Measurements from ENCODE around the gene TMEM14A.
"Not testable (repeated sequence)": the region's sequence is repeated elsewhere in the genome, so short reads cannot be mapped to it uniquely, and the experiment has no call there.

TMEM14A gene

GRCh38 chr6:52655941-52656340 is 15.0 kb upstream of the TMEM14A start:
- in situ Hi-C loops (cut with HindIII; ENCODE audit: low sequenced_read_pairs) = not testable (repeated sequence)

DNA sequence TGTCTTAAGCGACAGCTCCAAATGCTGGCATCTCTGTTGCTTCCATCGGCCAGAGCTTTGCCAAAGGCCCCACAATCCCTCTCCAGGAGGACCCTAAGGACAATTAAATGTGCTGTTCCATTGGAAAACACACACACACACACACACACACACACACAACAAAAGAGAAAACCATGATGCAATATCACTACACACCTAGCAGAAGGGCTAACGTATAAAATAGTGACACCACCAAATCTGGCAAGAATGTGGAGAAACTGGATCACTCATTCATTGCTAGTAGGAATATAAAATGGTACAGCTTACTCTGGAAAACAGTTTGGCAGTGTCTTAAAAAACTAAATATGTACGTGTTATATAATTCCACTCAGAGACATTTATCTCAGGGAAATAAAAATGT is 13.0 kb upstream of the TMEM14A start:
- in situ Hi-C loops (cut with HindIII; ENCODE audit: low sequenced_read_pairs) = no loop called here

- in situ Hi-C loops (cut with HindIII; ENCODE audit: low sequenced_read_pairs) = loop anchor here (5.0 kb wide), 1 partner anchor 264 kb away; no protein-coding TSS in a partner anchor
Observed at GRCh38 chr6:52661551-52661950, 9.4 kb upstream of the TMEM14A start.

GRCh38 chr6:52662031-52662430 is 8.9 kb upstream of the TMEM14A start:
- in situ Hi-C loops (cut with HindIII; ENCODE audit: low sequenced_read_pairs) = loop anchor here (5.0 kb wide), 1 partner anchor 265 kb away; no protein-coding TSS in a partner anchor

- in situ Hi-C loops (cut with HindIII; ENCODE audit: low sequenced_read_pairs) = loop anchor here (5.0 kb wide), 1 partner anchor 266 kb away; no protein-coding TSS in a partner anchor
Observed at GRCh38 chr6:52663120-52663935, 7.6 kb upstream of the TMEM14A start.

- in situ Hi-C loops (cut with HindIII; ENCODE audit: low sequenced_read_pairs) = loop anchor here (5.0 kb wide), 1 partner anchor 267 kb away; no protein-coding TSS in a partner anchor
Observed at GRCh38 chr6:52663936-52664185, 7.1 kb upstream of the TMEM14A start.

- in situ Hi-C loops (cut with HindIII; ENCODE audit: low sequenced_read_pairs) = loop anchor here (5.0 kb wide), 1 partner anchor 267 kb away; no protein-coding TSS in a partner anchor
Observed at GRCh38 chr6:52664186-52664990, 6.5 kb upstream of the TMEM14A start.

- in situ Hi-C loops (cut with HindIII; ENCODE audit: low sequenced_read_pairs) = loop anchor here (5.0 kb wide), 1 partner anchor 268 kb away; no protein-coding TSS in a partner anchor
Observed at GRCh38 chr6:52664991-52665686, 5.8 kb upstream of the TMEM14A start.

- in situ Hi-C loops (cut with HindIII; ENCODE audit: low sequenced_read_pairs) = no loop called here
Observed at GRCh38 chr6:52666071-52666470, 4.8 kb upstream of the TMEM14A start.

- in situ Hi-C loops (cut with HindIII; ENCODE audit: low sequenced_read_pairs) = no loop called here
Observed at GRCh38 chr6:52666523-52666922, 4.4 kb upstream of the TMEM14A start.

DNA sequence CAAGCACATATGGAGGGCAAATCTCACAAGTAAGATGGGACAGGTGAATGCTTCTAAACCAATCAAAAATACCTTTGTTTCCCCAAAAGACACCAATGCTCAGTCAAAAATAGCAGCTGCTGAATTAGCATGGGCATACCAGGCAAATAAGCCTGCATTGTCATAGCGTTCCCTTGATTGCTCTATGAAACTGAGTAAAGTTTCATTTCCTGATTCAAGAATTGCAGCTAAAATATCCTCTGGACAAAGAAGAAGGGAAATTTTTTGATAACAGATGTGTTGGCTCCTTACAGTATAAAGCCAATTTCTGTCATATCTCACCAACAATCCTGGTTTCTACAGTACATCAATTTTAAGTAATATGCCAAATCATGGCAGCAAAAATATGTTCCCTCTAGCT is 3.3 kb upstream of the TMEM14A start:
- in situ Hi-C loops (cut with HindIII; ENCODE audit: low sequenced_read_pairs) = no loop called here

DNA sequence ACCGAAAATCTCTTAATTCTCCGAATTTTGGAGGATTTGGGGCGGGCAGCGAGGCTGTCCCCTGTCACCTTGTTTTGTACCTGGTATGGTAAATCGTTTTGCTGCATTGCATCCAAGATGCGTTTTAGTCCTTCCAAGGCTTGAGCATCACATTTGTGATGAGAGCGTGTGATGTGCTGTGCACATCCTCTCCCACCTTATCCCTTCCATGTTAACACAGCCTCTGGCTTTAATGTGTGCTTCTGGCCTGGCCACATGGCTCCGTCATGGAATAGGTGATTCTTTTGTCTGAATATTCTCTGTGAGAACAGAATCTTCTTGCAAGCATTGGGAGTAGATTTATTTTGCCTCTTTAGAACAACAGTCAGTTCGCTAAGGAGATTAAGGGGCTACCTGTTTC is 763 bp downstream of the TMEM14A start:
- in situ Hi-C loops (cut with HindIII; ENCODE audit: low sequenced_read_pairs) = no loop called here

DNA sequence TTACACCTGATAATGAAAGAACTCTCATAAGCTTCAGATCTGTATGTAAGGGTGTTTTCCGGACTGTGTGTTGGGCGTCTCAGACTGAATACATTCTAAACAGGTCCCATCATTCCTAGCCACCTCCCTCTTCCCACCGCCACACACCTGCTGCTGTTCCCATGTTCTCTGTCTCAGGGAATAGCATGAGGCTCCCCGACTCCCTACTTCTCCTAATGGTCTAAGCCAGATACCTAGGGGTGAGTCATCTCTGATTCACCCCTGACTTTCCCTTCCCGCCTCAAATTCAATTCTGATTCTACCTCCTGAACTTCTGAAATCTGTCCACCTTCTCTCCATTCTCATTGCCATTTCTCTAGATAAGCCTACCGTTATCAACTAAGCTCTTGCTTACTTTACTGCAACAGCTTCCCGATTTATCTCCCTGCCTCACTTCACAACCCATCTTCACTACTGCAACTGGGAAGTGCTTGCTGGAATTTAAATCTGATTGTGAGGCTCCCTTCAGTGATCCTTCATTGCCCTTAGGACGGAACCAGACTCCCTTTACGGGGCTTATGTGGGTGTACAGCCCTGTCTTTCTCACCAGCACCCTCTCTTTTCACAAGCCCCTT is 1.6 kb downstream of the TMEM14A start:
- in situ Hi-C loops (cut with HindIII; ENCODE audit: low sequenced_read_pairs) = no loop called here

- in situ Hi-C loops (cut with HindIII; ENCODE audit: low sequenced_read_pairs) = no loop called here
Observed at GRCh38 chr6:52674666-52675065, 3.8 kb downstream of the TMEM14A start.

GRCh38 chr6:52675372-52675771 is 4.5 kb downstream of the TMEM14A start:
- in situ Hi-C loops (cut with HindIII; ENCODE audit: low sequenced_read_pairs) = no loop called here

DNA sequence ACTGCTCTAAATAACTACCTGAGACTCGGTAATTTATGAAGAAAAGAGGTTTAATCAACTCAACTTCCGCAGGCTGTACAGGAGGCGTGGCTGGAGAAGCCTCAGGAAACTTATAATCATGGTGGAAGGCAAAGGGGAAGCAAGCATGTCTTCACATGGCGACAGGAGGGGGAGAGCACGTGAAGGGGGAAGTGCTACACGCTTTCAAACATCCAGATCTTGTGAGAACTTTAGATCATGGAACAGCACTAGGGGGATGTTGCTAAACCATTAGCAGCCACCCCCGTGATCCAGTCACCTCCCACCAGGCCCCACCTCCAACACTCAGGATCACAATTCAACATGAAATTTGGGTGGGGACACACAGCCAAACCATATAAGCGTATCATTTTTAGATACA is 5.7 kb downstream of the TMEM14A start:
- in situ Hi-C loops (cut with HindIII; ENCODE audit: low sequenced_read_pairs) = not testable (repeated sequence)

- in situ Hi-C loops (cut with HindIII; ENCODE audit: low sequenced_read_pairs) = no loop called here
Observed at GRCh38 chr6:52681416-52681815, 10.5 kb downstream of the TMEM14A start.

- in situ Hi-C loops (cut with HindIII; ENCODE audit: low sequenced_read_pairs) = no loop called here
Observed at GRCh38 chr6:52686878-52687699, 16.2 kb downstream of the TMEM14A start.

DNA sequence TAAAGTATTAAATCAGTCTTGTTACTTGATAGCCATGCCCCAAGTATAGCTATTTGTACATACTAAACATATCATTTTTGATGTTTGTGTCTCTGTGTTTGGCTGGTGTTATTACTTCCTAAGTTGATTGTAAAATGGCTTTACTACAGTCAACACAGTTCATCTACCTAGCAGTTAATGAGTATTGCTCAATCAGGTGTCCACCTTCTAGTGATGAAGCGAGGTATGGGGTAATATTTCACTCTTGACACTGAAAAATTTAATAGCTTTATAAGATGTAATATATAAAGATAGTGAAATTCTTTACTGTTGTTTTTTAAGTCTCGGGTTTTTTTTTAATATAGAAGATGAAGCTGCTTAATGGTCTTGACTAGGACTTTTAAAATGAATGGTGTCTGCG is 18.9 kb downstream of the TMEM14A start:
- in situ Hi-C loops (cut with HindIII; ENCODE audit: low sequenced_read_pairs) = no loop called here

GRCh38 chr6:52691718-52692117 is 20.8 kb downstream of the TMEM14A start:
- in situ Hi-C loops (cut with HindIII; ENCODE audit: low sequenced_read_pairs) = no loop called here

Measured in DLD1 (cell line).